Caki2 (cell line): ENCODE data around the gene DCLK1. TPM values are rescaled to one million over a fixed set of nuclear protein-coding genes. Genes with fewer than 3 reads are reported as not detected.

Experiments used
- DNase-seq: peaks from one replicate; pipeline ENCODE4 v3.0.0-alpha.2; 2015; ENCODE audit warnings: low read depth
- in situ Hi-C: cut with HindIII; loops from 2 replicates; pipeline ENCODE4 v1.10.0; 2016; ENCODE audit warnings: low sequenced_read_pairs, low pct_unique_long_range_greater_than_20kb, mixed read lengths
- total RNA-seq: library from RNA; depleted of rRNA; stranded (reverse); fragments of >200 nt; shearing (Covaris generic); gene quantifications from 2 replicates; pipeline ENCODE4 v1.2.3, GENCODE V29; 2014; ENCODE audit warnings: low replicate concordance

The DCLK1 gene
- total RNA-seq, 1 experiment from 2014 or later = 3.7 TPM

GRCh38 chr13:35903075-35903474 is 228.1 kb downstream of the DCLK1 start:
- DNase-seq = no peak
- in situ Hi-C loops = no loop called here

- in situ Hi-C loops = no loop called here
- DNase-seq = no peak
Observed at GRCh38 chr13:35898041-35898440, 233.1 kb downstream of the DCLK1 start.

GRCh38 chr13:35894636-35895035 is 236.5 kb downstream of the DCLK1 start:
- no peak for DNase-seq
- in situ Hi-C loops = no loop called here

GRCh38 chr13:35892837-35893814 is 238.1 kb downstream of the DCLK1 start:
- in situ Hi-C loops = no loop called here
- DNase-seq = no peak

- in situ Hi-C loops = no loop called here
- DNase-seq = peak; percentile 21
Observed at GRCh38 chr13:35891507-35892441, 239.4 kb downstream of the DCLK1 start.

GRCh38 chr13:35889560-35889959 is 241.6 kb downstream of the DCLK1 start:
- in situ Hi-C loops = no loop called here

GRCh38 chr13:35888981-35889380 is 242.2 kb downstream of the DCLK1 start:
- in situ Hi-C loops = no loop called here
- no peak for DNase-seq

More at GRCh38 chr13:35889560-35889959, 241.6 kb downstream of the DCLK1 start:
- no peak for DNase-seq

GRCh38 chr13:35888457-35888883 is 242.7 kb downstream of the DCLK1 start:
- no peak for DNase-seq

GRCh38 chr13:35887115-35887666 is 244.0 kb downstream of the DCLK1 start:
- in situ Hi-C loops = no loop called here
- no peak for DNase-seq

More at GRCh38 chr13:35888457-35888883, 242.7 kb downstream of the DCLK1 start:
- in situ Hi-C loops = no loop called here

GRCh38 chr13:35886332-35887114 is 244.7 kb downstream of the DCLK1 start:
- in situ Hi-C loops = no loop called here
- DNase-seq = no peak

GRCh38 chr13:35884211-35884760 is 246.9 kb downstream of the DCLK1 start:
- in situ Hi-C loops = no loop called here
- no peak for DNase-seq

- DNase-seq = peak; percentile 34
- in situ Hi-C loops = no loop called here
Observed at GRCh38 chr13:35882722-35883497, 248.3 kb downstream of the DCLK1 start.

GRCh38 chr13:35881360-35881759 is 249.8 kb downstream of the DCLK1 start:
- in situ Hi-C loops = no loop called here

GRCh38 chr13:35879111-35879510 is 252.1 kb downstream of the DCLK1 start:
- in situ Hi-C loops = no loop called here
- no peak for DNase-seq

More at GRCh38 chr13:35881360-35881759, 249.8 kb downstream of the DCLK1 start:
- DNase-seq = no peak

- in situ Hi-C loops = no loop called here
Observed at GRCh38 chr13:35876601-35877000, 254.6 kb downstream of the DCLK1 start.

GRCh38 chr13:35874704-35875103 is 256.5 kb downstream of the DCLK1 start:
- no peak for DNase-seq
- in situ Hi-C loops = no loop called here

More at GRCh38 chr13:35876601-35877000, 254.6 kb downstream of the DCLK1 start:
- no peak for DNase-seq

- in situ Hi-C loops = no loop called here
- DNase-seq = no peak
Observed at GRCh38 chr13:35872369-35872768, 258.8 kb downstream of the DCLK1 start.
